ENCODE data around the gene ZNF366.

ZNF366 gene

DNA sequence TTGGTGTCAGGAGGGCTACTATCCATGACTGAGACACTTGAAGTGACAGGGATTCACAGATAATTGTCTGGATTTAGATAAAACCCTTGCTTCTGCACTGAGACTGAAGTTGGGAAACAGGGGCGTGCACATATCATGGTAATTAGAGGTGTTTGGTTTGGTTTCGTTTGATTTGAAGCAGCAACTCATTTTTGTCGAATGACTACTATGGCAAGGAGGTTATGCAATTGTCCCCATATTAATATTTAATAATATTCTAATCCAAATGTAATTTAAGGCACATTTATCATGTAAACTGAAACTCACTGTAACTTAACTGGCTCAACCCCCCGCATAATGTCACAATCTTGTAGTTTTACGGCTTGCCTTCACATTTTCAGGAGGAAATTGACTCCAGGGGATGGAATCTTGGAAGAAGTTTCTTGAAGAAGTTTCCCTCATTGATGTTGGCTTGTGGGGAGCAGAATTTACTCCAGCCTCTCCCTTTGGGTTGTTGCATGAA lies 12.5 kb downstream of the ZNF366 start:
- DNase-seq (ENCODE audit: low read depth in 1 of 2, low spot score in 1 of 2), result no peak

DNA sequence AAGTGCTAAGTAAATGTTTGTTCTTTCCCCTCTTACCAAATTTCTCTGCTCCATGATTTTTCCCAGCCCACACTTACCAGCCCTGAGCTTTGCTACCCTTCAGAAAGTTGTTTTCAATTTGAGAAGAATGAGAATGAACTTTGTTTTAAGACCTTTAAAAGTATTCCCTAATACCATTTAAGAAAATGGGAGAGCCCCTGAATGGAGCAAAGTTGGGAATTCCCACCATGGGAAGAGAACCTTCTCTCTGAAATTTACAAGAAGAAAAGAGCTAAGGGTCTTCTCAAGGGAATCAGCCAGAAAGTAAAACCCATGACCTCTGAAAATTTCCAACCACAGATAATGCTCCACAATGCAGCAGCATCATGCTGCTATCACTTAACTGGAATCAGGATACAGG lies 17.7 kb downstream of the ZNF366 start:
- DNase-seq (ENCODE audit: low read depth in 1 of 2, low spot score in 1 of 2), result no peak

DNA sequence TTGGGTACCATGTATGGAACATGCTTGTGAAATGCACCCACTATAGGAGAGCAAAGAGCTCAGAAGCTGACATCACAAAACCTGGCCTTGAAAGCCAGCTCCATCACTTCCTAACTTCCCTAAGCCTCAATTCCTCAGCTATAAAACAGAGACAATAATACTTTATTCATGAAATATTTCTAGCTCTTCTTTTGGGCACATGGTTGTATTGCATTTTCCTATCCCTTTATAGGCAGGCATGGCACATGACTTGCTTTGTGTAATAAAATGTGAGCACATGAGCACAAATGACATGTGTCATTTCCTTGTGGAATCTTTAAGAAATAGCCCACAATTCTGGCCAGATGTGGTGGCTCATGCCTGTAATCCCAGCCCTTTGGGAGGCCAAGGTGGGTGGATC lies 18.5 kb downstream of the ZNF366 start:
- DNase-seq (ENCODE audit: low read depth in 1 of 2, low spot score in 1 of 2), result no peak

DNA sequence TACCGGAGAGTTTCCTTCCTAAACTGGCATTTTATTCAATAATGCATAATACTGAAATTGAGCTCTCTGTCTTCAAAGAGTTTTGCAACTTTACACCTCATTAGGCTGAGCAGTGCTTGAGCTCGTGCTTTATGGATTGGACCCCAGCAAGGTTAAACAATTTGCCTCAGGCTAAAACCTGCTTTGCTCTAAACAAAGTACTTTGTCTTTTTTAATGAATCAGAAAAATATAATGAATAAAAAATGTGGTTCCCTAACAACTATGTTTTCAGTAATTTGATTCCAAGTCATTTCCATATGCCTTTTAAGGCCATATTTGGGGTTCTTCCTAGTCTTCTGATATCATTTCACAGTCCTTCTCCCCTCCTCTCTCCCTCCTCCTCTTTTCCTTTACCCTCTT lies 20.0 kb downstream of the ZNF366 start:
- no peak for DNase-seq (ENCODE audit: low read depth in 1 of 2, low spot score in 1 of 2)

DNA sequence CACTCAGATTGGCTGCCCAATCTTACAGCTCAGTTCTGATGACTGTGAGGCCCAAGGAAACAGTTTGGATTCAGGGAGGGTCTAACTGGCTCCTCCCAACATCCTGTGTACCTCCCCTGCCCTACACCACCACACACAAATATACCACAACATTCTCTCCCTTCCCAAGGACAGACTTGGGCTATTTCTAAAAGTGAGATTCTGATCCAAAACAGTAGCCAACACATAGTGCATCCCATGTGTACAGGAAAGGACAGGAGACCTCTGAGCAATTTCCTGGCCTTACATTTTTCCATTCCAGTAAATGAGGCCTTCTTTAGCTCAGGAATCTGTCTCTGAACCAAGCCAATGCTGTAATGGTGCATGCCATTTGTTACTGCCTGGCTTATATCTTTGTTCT lies 20.8 kb downstream of the ZNF366 start:
- no peak for DNase-seq (ENCODE audit: low read depth in 1 of 2, low spot score in 1 of 2)

DNA sequence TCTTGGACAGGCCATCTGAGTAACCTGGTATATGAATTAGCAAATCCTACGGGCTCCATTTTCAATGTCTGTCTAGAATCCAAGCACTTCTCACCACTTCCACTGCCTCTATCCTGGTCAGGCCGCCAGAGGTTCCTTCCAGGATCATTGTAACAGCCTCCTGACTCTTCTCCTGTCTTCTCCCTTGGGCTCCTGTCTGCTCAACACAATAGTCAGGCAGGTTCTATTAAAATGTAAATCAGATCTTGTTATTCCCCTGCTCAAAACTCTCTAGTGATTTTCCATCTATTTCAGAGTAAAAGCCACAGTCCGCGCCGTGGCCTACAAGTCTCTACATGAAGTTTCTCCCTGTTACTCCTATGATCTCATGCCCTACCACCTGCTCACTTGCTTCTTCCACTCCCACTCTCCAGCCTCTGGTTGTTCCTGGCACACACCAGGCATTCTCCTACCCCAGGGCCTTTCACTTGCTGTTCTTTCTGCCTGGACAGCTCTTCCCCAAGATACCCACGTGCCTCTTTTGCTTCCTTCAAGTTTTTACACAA lies 21.7 kb downstream of the ZNF366 start:
- no peak for DNase-seq (ENCODE audit: low read depth in 1 of 2, low spot score in 1 of 2)

DNA sequence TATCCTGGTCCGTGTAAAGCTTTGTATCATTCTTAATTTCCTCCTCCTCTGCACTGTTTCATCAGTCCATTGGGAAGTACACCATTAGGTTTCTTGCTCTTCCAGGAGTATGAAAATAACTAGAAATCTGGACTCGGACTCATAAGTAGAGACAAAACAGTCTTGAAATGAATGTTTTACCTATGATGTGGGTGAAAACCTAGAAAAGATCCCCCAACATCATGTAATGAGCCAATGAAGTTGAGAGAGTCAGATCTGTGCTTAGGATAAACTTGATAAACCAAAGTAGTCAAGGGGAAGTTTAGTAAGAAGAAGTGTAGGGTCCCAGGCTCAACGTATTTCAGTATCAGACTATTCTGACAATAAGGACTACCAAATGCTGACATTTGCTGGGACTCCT lies 25.2 kb downstream of the ZNF366 start:
- no peak for DNase-seq (ENCODE audit: low read depth in 1 of 2, low spot score in 1 of 2)

DNA sequence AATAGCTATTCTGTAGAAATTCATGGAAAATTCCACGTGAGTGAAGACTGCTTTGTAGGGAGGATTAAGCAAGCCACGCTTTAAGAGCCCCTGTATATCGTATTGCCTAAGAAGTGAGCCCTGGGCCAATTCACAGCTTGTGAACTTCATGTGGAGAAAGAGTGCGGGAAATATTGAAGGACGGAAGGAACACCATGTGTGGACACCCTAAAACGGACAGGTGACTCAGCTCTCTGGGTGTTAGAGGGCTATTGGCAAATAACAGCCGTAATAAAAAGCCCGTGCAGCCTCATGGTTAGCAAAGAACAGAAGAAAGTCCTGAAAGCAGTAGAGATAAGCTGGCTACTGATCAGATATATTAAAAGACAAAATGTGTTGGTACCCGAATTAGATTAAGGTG lies 26.4 kb downstream of the ZNF366 start:
- no peak for DNase-seq (ENCODE audit: low read depth in 1 of 2, low spot score in 1 of 2)

DNA sequence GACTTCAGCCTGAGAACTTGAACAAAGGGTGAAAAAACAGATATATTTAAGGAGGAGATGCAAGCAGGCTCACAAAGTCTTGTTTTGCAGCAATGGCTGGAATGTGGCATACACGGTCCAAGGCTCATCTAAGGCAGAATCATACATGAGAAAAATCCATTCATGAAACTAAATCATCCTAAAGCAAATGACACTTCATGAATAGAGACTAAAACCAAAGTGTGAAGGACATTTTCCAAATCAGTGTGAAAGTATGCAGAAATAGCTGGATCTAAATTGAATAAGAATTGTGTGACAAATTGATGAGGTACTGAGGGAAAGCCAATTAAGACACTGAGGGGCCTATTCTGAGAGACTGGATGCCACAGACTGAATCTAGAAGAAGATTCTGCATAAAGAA lies 27.3 kb downstream of the ZNF366 start:
- DNase-seq (ENCODE audit: low read depth in 1 of 2, low spot score in 1 of 2), result no peak

DNA sequence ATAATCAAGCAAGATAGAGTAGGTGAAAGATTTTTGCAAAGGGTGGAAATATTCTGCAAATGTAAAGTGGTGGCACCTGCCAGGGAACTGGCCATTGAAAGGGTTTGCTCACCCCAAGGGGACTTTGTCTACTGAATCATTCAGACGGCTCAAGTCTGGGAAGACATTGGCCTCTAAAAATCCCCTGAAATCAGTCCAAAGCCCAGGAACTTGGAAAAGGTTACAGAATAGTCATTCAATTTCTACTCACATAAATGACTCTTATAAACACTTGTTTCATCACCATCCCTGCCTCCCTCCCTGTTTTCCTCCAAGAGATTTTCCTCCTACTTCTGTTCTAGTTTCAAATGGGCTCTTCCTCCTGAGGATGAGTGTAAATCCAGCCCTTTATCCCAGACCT lies 28.5 kb downstream of the ZNF366 start:
- DNase-seq (ENCODE audit: low read depth in 1 of 2, low spot score in 1 of 2), result no peak

DNA sequence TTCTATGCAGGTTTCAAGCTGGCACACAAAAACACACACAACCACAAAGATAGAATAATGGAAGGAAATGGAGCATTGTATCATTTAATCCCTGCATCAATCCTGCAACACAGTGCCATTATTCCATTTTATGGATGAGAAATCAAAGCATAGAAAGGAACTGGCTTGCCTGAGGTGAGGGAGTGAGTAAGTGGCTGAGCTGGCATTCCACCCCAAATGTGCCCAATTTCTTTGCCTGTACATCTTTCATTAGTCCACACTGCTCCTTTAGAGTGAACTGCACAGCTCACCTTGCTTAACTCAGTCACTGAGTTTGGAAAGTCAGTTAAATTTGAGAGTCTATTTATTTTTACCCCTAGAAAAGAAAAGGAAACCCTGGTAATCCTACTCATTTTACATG lies 28.9 kb downstream of the ZNF366 start:
- no peak for DNase-seq (ENCODE audit: low read depth in 1 of 2, low spot score in 1 of 2)

DNA sequence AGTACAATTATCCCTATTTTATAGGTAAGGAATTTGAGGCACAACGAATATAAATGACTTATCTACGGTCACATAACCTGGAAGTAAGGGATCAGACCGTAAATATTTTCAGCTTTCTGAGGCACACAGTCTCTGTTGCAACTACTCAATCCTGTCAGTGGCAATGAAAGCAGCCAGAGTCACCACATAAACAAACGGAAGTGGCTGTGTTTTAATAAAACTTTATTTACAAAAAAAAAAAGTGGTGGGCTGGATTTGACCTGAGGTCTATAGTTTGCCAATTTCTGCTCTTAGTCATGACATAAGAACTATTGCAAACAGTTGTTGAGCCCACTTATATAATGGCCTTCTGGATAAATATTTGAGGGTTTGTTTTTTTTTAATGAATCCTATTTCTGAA lies 29.6 kb downstream of the ZNF366 start:
- DNase-seq (ENCODE audit: low read depth in 1 of 2, low spot score in 1 of 2), result no peak

DNA sequence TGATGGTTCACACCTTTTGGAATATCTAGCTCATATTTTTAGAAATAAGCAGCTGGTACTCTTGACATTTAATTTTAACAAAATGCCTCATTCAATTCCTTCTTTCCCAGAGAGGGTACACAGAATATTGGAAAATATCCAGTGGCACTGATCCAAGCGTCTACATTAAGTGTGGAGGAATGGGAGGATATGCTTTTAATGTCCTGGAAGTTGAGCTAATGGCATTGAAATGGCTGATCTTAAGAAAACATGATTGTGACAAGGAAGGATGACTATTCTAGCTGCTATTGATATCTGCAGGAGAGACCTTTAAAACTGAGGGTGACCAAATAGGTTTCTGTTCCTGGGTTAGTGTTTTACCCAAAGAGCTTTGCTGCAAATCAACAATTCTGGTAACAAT lies 30.0 kb downstream of the ZNF366 start:
- no peak for DNase-seq (ENCODE audit: low read depth in 1 of 2, low spot score in 1 of 2)

DNA sequence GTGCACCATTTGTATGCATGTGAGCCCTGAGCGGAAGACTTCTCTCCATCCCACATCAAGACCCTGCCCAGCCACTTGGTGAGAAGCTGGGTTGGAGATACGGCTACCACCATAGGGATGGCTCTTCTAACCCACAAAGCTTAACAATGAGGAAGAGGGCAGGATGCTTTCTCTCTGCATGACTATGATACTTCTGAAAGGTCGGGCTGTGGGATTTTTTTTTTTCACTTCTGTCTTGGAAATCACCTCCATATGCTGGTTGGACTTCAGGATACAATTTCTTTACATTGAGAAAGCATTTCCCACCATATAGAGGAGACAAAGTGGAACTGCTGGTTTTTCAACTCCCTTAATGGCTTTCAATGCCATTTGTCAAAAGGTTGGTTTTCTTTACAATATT lies 30.5 kb downstream of the ZNF366 start:
- no peak for DNase-seq (ENCODE audit: low read depth in 1 of 2, low spot score in 1 of 2)

DNA sequence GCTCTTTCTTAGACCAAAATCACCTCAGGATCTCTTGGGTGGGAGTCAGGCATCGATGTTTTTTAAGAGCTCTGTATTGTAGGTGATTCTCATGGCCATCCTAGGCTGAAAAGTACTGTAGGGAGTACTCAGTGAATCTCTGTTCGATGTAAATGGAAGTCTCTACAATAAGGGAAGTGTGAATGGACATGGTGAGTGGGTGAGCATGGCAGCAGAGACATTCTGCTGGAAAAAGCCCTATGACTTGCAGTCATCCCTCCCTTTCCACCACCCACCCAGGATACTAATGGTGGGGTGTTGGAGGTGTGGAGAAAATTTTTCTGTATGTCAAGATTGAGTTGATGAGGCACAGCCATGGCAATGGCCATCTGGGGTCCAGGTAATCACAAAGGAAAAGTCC lies 30.9 kb downstream of the ZNF366 start:
- DNase-seq (ENCODE audit: low read depth in 1 of 2, low spot score in 1 of 2), result no peak

DNA sequence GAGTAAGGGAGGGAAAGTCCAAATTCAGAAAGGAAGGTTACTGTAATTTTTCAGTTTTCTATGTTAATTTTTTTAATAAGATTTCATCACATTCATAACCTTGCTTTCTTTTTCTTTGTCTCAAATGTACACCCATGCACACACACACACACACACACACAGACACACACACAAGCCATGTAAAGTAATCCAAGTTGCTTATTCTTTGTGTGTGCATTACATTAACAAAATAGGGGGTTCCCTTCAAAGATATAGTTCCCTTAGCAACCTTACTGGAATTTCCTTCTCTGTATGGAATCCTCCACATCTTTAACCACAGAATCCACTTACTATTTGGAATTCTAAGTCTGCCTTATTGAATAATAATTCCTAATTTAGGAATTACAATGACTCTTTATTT lies 32.7 kb downstream of the ZNF366 start:
- no peak for DNase-seq (ENCODE audit: low read depth in 1 of 2, low spot score in 1 of 2)

DNA sequence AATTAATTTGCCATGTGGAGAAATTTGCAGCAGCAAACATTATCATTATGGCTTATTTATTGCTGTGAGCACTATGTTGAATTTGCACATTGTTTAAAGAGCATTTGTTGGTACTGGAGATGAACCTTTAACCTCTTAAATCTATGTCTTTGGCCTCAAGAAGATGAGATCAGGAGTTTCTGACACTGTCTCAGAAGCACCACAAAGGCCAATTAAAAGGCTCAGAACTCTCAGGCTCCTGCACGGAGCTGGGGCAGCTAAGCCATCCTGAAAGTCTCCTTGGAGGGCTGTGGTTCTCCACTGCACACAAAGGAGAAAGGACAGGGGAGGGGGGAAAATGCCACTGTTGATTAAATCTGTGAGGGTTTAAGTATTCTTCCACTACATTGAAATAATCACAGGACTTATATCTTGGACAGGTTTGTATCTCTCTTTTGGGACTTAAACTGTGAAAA lies 33.1 kb downstream of the ZNF366 start:
- no peak for DNase-seq (ENCODE audit: low read depth in 1 of 2, low spot score in 1 of 2)

DNA sequence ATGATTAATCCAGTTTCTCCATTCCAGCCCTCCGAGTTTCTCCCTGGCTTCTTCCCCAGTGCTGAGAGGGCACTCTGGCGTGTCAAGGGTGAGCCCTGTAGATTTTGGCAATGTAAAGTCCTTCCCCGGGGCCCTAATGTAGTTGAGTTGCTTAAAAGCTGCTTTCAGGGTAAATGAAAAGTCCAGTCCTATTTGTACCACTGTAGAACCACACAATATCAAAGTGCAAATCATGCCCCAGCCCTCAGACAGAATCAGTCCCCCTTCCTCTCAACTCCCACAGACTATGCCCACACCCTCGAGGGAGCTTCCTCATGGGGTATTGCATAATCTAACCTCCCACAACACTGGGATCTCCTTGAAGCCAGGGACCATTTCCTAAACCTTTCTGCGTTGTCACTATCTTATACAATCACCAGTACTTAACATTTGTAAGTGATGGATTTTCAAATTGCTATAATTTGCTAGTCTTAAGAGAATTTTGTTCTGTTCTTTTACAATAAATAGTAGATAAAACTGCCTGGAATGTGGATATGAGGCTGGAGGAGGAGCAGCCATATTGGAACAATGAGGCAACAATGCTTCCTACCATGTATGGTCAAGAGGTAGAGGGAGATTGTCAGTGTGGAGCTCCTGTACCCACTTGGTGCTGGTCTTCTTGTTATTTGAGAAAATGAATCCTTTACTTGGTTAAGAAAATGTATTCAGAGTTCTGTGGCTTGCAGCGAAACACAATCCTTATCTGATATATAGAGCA lies 34.4 kb downstream of the ZNF366 start:
- no peak for DNase-seq (ENCODE audit: low read depth in 1 of 2, low spot score in 1 of 2)

DNA sequence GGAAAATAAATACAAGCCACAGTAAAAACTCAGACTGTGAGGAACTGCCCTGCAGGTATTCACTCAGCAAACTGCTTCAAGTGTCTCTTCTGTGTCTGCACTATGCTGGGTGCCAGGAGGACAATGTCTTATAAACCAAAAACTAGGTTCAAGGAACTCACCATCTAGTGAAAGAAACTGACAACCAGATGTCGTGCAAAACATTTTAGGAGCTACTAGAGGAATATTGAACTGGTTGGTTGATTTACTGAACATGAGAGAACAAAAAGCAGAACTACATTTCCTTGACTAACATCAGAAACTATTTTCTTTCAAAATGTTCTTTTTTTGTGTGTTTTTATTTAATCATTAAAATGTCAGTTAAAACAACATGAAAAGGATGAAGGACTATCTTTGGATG lies 35.2 kb downstream of the ZNF366 start:
- DNase-seq (ENCODE audit: low read depth in 1 of 2, low spot score in 1 of 2), result no peak

DNA sequence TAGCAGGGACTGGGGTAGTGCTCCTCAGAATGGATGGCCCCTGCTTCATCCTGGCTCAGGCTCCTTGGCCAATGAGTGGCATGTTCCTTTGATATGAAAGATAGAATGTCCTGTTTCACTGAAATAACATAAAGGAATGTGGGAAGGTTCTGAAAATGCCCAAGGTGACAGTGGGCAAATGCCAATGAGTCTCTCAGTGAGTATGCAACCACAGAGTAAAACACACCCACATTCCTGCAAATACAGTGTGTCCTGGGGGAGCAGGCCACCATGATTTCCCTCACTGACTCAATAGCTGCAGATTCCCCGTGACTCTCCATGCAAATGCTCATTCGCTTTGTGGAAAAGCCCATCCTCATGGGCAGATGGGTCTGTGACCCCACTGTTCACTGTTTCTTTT lies 36.4 kb downstream of the ZNF366 start:
- DNase-seq (ENCODE audit: low read depth in 1 of 2, low spot score in 1 of 2), result no peak

DNA sequence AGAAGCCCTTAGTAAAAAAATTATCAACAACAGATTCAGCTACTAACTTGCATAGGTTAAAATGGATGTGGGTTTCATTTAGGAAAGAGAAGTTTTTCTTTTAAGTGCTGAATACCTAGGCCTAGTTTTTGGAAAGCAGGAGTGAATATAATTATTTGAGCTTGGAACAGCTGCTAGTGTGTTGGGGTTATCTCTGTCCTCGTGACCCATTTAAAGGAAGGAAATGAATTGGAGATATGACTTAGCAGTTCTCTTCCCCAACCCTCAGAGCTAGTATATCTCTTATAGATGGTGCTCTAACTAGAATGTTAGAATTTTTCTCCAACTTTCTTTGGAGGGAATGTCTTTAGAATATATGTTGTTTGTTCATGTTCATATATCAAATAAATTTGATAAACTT lies 38.6 kb downstream of the ZNF366 start:
- DNase-seq (ENCODE audit: low read depth in 1 of 2, low spot score in 1 of 2), result no peak

DNA sequence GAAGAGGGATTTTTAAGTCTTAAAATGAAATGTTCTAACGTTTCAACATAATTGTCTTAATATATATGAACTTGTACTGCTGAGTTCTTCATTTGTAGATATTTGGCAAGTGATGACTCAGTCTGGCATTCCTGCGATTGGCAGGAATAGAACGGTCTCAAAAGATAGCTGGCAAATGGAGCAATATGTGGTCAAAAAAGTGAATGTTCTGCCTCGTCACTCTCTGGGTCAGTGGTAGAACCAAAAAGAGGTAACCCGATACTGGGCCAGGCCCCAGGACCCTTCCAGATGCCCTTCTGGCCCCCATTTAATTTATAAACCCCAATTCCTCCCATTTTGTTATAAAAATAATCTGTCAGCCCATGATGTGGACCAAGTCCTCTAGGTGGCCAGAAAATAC lies 39.2 kb downstream of the ZNF366 start:
- DNase-seq (ENCODE audit: low read depth in 1 of 2, low spot score in 1 of 2), result no peak

DNA sequence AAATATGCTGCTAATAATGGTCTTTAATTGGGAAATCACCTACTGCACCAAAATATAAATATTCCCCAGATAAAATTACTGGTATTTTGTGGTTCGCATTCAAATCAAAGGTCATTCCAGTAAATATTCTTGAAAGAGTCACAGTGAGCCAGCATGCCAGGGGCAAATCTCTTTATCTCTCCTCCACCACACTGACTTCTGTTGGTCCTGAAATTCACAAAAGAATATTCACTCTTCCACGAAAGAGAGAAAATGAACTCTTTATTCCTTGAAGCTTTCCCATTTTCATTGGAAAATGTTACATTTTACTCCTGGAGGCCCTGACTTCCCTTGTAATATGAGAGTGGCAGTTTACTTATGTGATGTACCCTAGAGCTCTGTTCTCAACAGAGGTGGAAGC lies 39.7 kb downstream of the ZNF366 start:
- DNase-seq (ENCODE audit: low read depth in 1 of 2, low spot score in 1 of 2), result no peak
